ENCODE measurements around the gene PPIA.

- TF ChIP-seq CTCF (IDR thresholded peaks at IDR 0.05), result no peak
- no peak for TF ChIP-seq EZH2 (IDR thresholded peaks at IDR 0.05; ENCODE audit: borderline replicate concordance, insufficient read depth, low read depth, low read length, poor library complexity, severe bottlenecking)
Measured at GRCh38 chr7:44846816-44847508, 50.5 kb downstream of the PPIA start.

All from B cell (primary cell).